Stimulated activated CD4-positive, alpha-beta T cell treated with anti-CD3 and anti-CD28 coated beads, Interleukin-4, amount 100 ng/mL, for 1 hour (primary cell): ENCODE measurements around the gene SLIT1.

Experiments
- DNase-seq: peaks from one replicate; pipeline ENCODE4 v3.0.0-alpha.2; 2020

Gene SLIT1

DNA sequence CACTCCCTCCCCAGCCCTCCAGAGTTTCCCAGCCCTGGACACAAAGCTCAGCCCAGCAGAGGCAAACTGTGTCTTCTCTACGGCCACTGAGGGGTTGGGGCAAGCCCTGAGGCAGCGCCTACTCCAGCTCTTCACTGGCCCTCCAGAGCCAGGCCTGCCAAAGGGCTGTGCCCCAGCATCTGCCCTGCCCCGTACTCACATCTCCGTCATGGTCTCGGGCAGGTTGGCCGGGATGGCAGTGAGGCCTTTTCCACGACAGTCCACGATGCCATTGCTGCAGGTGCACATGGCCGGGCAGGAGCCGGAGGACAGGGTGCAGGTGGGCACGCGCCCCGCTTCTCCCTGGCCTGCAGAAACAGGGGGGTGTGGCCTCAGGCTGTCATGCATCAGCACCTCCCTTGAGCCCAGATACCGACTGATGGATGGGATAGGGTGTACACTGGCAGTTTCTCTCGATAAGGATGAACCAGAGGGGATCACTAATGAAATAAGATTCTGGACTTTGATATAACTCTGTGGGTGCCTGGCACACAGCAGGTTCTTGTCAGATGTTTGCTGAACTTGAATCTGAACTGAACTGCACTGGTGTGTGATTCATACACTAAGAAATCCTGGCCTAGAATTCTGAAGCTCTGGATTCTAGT is 125.2 kb downstream of the SLIT1 start:
- DNase-seq: no peak

DNA sequence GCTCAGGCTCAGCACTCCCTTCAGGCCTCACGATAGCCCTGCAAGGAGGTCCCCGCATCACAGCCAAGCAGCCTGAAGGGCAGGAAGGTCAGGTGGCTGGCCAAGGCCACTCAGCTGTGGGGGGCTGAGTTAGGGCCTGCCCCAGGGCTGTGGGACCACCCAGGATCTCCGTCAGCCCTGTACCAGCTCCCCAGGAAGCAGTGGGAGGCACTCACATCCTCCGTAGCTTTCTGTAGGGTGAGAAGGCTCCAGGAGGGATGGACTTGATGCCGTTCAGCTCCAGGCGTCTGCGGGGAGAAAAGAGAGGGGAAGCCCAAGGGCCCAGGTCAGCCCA is 125.9 kb downstream of the SLIT1 start:
- no peak for DNase-seq

DNA sequence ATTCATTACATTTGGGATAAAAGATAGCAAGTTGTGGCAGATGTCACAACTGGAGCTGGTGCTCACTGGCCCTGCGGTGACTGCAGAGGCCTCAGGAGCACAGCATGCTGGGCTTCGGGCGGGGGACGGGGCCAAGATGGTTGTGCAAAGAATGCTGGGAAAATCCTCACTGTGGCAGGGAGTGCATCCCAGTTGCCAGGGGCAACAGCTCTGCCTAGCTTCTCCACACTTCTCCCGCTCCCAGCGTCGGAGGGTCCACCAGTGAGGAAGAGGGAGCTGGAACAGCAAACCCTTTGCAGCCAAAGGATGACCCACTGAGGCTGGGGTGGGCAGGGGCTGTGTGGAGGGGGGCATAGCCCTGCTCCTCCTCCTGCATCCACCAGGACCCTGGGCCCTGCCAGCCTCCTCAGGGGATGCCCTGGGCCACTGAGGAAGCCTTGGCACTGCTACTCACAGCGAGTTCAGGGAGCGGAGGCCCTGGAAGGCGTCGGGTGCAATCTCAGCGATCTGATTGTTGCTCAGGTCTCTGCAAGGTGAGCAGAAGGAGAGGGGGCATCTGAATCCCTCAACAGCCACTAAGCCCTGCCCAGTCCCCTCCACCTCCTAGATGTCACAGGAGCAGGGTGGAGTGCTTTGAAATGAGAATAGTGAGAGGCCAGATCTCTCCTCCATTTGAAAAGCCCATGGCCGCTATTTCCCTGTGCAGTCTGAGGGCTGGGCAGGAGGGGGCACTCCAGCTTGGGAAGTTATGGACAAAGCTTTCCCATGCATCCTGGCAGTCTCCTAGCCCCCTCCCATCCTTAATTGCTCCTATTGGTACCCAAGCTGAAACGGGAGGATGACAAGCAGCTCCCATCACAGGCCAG is 126.5 kb downstream of the SLIT1 start:
- DNase-seq: no peak

DNA sequence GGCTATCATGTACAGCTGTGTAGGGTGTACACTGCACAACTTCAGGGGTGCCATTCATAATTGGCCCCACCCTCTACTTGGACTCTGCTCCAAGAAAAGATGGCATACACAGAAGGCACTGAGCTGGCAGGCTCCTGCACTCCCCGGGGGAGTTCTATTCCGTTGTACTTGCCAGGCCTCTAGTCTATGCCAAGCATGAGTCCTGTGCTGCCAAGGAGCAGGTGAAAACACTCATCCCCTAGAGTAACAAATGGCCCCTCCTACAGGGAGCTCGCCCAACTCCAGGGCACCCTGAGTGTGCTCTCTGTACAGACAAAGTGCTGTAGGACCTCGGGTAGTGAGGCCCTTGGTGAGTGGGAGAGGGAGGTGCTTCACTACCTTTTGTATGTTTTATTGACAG is 127.2 kb downstream of the SLIT1 start:
- DNase-seq: no peak

DNA sequence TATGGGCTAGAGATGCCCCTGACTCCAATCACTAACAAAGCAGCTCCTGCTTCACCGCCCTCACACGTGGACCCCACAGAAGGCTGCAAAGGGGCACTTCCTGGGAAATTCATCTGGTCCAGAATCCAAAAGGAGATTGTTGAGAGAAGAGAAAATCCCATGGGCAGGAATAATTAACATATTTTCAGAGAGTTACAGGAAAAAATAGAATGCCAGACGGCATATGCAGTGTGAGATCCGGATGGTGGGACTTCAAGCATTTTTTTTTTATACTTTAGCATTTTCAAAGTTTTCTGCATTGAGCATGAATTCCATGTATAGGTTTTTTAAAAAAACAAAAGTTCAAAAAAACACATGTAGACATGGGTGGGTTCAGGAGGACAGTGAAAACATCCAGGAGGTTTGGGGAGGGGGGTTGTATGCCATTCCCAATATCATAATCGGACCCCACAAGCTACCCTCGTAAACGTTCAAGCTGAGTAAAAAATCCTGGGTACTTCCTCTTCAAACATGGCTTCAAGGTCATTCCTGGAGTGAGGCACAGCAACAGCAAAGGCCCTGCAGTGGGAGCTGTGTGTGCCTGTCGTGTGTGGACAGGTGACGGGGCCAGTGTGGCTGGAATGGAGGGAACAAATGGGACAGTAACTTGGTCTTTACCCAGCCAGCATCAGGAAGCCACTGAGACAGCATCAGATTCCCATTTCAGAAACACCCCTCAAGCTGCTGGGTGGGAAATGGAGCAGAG is 128.1 kb downstream of the SLIT1 start:
- DNase-seq: no peak

DNA sequence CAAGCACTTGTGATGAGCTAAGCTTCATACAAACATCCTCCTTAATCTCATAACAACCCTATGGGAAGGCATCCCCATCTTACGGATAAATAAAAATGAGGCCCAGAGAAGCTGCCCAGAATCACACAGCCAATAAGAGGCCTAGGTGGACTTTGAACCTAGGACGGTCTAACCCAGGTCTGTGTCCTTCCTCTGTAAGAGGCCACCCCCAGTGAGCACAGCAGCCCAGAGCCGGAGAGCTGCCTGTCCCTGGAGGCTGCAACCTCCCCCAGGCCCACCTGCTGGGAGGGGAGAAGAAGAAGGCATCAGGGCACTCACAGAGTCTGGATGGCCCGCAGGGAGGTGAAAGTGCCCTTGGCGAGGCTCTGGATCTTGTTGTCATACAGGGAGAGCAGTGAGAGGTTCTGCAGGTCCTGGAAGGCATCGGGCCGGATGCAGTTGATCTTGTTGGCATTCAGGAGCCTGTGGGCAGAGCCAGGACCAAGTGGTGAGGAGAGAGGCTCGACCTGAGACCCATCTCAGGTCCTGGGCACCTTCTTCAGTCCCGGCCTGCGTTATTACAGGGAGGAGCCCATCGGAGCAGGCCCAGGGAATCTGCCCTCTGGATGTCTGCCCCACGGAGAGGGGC is 129.6 kb downstream of the SLIT1 start:
- no peak for DNase-seq

DNA sequence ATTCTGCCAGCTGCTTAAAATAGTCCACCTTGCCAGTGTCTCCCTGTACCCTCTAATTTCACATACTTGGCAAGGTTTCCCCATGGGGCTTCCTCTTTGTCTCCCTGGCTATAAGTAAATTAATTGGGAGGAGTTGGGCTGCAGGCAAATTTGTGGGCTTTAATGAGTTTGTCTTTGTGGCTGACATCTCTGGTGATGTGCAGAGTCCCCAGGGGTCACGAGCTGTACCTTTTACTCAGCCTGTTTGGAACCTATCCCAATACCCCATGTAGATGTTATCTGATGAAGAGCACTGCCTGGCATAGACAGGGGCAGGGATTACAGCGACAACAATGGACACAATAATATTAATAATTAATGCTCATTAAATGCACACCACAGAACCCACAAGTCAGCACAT is 132.5 kb downstream of the SLIT1 start:
- DNase-seq: no peak

DNA sequence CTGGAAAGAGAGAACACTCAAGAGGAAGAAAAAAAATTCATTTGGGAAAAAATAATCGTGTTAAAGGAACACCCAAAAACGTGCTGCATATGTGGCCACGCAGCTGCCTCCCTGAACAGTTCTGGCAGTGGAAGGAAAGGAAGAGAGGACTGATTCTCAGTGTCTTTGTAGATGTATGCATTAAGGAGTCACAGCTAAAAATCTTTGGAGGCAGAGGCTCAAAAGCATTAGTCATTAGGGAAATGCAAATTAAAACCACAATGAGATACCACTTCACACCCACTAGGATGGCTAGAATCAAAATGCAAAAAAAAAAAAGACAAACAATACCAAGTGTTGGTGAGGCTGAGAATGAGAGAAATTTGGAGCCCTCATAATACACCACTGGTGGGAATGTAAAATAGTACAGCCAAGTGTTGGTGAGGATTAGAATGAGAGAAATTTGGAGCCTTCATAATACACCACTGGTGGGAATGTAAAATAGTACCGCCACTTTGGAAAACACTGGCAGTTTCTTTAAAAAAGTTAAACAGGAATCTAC is 134.7 kb downstream of the SLIT1 start:
- no peak for DNase-seq

DNA sequence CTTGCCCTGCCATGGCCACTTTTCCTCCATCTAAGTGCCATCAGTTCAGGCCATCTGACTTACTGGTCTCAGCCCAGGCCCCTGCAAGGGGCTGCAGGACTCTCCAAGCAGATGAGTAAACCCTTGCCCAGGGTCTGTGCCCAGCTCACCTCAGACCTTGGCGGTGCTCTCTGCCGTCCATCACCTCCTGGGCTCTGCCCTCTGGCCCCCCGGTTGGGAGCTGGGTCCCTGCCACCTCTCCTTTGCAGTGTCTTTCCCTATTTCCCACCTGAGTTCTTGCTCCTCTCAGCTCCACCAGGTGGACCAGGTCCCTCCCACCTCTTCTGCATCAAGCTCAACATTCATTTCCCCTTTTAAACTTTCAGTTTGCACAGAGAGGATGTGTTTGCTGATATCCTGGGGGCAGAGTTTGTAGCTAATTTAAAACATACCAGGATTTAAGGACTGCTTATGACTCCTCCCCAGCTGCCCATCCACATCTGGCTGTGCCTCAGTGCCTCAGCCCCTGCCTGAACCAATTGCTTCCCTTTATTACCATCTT is 135.5 kb downstream of the SLIT1 start:
- no peak for DNase-seq

DNA sequence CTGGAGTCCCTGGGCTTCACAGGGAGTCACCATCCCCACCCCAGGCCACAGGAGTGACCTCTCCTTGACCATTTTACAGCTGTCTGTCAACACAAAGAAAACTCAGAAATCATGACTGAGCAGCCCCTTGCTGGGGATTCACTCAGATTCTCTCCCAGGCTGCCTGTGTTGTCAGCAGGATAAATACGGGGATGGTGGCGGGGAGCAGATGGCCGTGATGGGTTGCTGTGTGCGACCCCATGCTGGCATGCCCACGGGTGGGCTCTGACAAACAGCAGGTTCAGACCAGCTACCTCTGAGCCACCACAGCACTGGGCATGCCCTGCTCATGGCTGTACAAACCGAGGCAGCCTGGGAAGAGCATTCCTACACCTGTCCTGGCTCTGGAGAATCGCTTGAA is 136.1 kb downstream of the SLIT1 start:
- DNase-seq: no peak

DNA sequence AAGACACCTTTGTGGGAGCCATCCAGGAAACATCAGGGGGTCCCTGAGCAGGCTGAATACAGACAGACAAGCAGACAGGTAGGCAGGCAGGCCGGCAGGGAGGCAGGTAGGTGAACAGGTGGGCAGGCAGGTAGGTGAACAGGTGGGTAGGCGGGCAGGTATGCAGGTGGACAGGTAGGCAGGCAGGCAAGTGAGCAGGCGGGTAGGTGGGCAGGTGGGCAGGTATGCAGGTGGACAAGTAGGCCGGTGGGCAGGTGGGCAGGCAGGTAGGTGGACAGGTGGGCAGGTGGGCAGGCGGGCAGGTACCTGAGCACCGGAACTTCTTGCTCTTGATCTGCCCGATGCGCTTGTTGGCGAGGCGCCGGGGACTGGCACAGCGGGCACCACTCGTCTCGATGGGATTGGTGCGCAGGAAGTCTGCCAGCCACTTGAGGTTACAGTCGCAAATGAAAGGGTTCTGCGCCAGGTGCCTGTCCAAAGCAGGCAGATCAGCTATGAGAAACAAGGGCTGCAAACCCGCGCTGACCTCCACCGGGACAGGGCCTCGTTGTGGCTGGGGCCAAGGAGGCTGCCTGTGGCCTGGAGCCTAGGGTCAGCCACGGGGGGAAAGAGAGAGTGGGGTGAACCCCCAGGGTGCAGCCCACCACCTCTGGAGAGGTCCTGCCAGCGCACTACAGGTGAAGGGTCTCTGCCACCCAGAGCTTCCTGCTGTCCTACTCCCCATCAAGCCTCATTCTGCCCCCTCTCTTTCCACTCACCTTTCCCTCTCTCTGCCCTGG is 136.9 kb downstream of the SLIT1 start:
- no peak for DNase-seq

DNA sequence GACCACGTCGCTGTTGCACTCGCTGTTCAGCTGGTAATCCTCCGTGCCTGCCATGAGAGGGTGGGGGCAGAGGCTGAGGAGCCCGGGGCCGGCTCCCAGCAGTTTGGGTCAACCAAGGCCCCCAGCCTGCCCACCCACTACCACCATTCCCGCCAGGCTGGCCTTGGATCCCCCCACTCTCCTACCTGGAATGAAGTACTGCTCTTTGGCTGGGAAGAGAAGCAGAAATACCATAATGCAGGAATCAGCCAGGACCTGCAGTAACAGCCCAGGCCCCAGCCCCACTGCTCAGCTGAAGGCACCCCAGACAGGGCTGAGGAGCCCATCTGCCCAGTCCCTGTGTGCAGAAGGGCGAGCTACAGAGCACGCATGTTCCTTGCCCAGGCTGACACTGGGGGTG is 138.0 kb downstream of the SLIT1 start:
- no peak for DNase-seq

DNA sequence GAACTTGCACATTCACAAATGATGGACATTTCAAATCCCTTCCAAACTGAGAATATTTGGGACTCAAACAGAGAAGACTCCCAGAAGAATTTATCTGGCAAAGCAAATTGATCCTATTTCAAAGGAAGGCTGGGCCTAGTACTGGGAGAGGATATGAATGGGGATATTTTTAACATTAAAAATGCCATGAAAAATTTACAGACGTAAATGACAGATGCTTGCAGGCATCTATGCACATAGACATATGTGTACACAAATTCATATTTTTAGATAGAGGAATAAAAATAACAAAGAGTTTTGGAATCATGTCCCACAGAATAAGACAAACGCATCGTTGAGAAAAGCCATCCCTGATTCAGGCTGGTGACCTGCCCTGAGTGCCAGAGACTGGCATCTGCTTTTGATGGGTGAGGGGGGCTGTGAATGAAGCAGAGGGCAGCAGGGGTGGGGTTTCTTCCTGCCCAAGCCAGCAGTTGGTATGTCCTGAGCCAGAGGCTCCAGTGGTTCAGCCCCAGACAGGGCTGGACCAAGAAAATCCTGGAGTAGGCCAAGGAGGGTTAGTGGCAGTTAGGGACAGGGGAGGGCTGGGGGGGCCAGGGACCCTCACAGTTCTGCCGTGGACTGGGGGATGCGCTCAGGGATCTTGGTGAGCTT is 138.5 kb downstream of the SLIT1 start:
- DNase-seq: no peak

DNA sequence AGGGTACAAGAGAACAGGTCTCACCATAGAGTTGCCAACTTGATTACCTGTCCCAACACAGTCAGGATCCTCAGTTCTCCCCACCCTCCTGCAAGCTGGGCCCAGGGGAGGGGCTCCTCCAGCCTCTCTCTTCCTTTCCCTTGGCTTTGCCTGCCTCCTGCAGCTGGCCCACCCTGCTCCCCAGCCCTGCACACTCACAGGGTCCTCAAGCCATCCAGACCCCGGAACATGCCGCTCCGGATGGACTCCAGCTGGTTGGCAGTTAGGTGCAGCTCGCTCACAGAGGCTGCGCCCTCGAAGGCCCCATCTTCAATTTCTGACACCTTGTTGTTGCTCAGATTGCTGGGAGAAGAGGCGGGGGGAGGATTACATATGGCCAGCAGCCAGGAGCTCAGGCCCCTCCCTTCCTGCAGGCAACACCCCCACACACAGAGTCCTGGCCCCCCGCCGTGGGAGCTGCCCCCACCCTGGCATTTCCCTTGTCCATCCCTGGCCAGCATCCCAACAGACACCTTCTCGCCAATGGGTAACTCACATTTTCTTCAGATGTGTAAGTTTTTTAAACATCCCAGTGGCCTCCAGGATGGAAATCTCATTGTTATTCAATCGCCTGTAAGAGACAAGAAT is 139.2 kb downstream of the SLIT1 start:
- no peak for DNase-seq

DNA sequence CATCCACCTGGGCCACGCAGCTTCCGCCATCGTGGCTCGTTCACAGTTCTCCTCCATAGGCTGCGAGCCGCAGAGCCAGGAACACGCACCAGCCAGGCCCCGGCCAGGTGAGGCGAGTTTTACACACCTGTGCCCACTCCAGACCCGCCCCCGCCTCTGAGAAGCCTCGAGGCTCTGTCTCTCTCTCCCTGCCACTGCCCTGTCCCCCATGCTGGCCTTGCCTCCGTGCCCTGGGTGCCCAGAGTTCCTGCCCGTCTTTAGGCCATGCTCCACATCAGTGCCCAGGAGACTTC is 142.2 kb downstream of the SLIT1 start:
- DNase-seq: no peak

DNA sequence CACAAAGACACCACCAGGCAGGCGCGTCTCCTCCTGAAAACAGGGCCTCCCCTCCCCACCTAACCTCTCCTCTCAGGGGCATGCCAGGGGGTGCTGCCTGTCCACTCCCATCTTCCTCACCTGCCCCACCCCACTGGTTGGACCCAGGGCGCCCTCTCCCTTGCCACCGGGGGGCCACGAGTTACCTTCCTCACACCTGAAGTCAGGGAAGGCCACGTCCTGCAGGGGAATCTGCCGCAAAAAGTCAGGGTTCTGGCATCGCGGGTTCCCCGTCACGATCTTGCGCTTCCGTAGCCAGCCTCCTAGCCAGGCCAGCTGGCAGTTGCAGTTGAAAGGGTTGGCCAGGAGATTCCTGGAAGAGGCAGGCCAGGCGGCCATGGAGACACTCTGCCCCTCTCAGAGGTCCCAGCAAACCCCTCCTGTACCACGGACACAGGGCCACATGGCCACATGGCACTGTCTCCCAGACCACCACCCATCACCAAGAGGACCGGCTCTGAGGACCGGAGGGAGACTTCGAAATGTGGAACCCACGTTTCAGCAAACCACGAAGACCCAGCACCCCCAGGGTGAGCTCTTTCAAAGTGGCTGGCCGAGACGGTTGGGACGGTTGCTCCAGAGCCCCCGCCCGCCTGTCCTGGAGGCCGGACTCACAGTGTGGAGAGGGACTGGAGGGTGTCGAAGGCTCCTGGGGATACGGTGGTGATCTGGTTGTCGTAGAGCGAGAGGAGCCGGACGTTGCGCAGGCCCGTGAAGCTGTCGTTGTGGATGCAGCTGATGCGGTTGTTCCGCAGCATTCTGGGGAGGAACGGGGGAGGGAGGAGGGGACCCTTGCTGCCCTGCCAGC is 142.8 kb downstream of the SLIT1 start:
- no peak for DNase-seq

DNA sequence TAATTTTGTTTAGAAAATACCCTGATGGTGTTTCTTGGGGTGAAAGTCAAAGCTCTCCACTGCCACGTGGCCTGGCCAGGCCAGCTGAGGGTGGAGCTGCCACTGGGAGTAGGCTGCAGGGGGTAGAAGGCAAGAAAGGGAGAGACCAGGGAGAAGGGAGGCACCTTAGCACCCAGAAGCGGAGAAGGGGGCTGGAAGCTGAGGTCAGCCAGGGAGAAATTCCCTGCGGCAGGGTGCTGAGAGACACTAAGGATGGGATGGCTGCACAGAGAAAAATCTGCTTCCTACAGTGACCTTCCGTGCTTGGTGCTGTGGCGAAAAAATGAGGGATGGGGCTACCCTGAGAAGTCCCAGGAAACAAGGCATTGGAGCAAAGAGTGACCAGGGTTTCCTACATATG is 143.7 kb downstream of the SLIT1 start:
- no peak for DNase-seq

DNA sequence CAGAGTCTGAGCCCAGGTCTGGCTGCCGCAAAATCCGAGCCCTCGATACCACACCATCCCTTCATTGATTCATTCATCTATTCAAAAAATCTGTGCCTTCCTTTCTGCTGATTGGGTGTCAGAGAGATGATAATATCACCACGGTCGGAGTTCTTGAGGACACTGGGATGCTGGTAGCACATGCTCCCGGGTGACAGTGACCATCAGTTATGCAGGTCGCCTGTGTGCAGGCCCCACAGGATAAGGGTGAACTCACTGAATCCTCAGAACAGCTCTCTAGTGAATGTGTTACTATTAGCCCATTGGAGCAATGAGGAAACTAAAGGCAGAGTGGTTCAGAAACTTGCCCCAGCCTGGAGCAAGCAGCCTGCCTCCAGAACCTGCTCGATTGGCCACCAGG is 145.1 kb downstream of the SLIT1 start:
- DNase-seq: no peak

DNA sequence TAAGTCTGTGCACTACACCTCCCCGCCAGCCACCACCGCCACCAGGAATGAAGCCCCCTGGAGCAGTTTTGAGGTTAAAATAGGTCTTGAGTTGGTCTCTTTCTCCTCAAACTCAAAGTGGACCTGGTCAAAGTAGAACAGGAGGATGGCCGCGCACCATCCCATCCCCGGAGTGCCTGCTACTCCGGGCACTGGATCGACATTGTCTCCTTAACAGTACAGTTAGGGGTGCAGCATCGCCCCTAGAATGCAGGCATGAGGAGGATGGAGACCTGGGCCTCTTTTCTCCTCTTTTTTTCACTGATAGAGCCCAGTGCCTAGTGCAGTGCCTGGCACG is 145.5 kb downstream of the SLIT1 start:
- no peak for DNase-seq

DNA sequence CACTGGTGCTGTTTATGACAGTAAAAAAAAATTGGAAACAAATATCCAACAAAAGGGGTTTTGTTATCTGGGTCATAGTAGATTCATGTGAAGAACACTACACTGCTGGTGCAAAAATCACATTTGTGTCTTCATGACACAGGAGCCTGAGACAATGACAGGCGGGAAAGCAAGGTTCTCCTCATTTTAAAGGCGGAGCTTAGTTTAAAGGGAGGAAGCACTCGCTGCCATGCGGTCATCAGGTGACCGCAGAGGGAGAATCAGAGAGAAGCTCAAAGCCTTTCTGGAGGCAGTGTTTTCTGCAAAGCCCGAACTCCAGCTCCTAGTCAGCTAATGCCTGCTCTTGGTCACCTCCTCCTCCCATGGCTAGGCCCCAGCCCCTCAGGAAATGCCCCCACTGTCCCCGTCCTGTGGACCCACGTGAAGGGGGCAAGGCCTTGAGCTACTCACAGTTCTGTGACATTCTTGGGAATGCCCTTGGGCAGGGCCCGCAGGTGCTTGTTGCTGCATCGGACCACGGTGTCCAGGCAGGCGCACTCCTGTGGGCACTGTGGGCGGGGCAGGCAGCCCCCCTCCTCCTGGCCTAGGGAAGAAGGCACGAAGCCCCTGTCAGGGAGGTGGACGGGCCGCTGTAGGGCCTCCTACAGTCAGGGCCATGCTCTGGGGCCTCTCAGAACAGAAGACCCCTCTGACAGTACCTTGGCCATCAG is 146.1 kb downstream of the SLIT1 start:
- DNase-seq: no peak
